Panc1 (cell line): ENCODE results near the gene RRN3. TPM values are rescaled to one million over a fixed set of nuclear protein-coding genes. Genes with fewer than 3 reads are reported as not detected.
"Not testable (repeated sequence)": the region's sequence is repeated elsewhere in the genome, so short reads cannot be mapped to it uniquely, and the experiment has no call there.

Source experiments
- ATAC-seq: fragments of 200-7000 bp; cut with Tn5 transposase; 2 replicates; pipeline ENCODE4 v1.9.1; 2020; ENCODE audit warnings: mild to moderate bottlenecking, moderate library complexity
- BruUV-seq: library from RNA; stranded (reverse); fragments of 400-500 nt; replicated peaks from 2 replicates; lab custom pipeline; 2021; lab: Mats Ljungman, UMichigan
- CTCF ChIA-PET: fragments of 300-600 bp; sonication (Branson Sonifier 250); formaldehyde crosslinking; loops from one replicate; lab custom pipeline; 2022; ENCODE audit warnings: antibody characterized with exemption; lab: Charles Lee
- POLR2A ChIA-PET: fragments of 300-600 bp; sonication (Branson Sonifier 250); formaldehyde crosslinking; loops from one replicate; lab custom pipeline; 2022; ENCODE audit warnings: antibody characterized with exemption; lab: Charles Lee
- DNase-seq: peaks from one replicate; pipeline ENCODE4 v3.0.0-alpha.2; 2010; ENCODE audit warnings: low read depth, low spot score
- H3K27ac ChIP-seq: 2 replicates; pipeline ENCODE4 v1.5.1; 2011; ENCODE audit warnings: mild to moderate bottlenecking, low read length, inconsistent platforms
- H3K27me3 ChIP-seq: fragments of 200-500 bp; sonication (Bioruptor generic); 2 replicates; pipeline ENCODE4 v1.6.0; 2014; ENCODE audit warnings: low read length, inconsistent platforms; ENCODE audit not compliant: control insufficient read depth, insufficient read depth
- H3K36me3 ChIP-seq: fragments of 200-500 bp; sonication (Bioruptor generic); 2 replicates; pipeline ENCODE4 v1.5.1; 2014; ENCODE audit warnings: inconsistent platforms, mild to moderate bottlenecking, low read length, moderate library complexity; ENCODE audit not compliant: control insufficient read depth, insufficient read depth
- H3K4me1 ChIP-seq: 2 replicates; pipeline ENCODE4 v1.5.1; 2011; ENCODE audit warnings: inconsistent platforms, mild to moderate bottlenecking, low read length, moderate library complexity; ENCODE audit not compliant: control insufficient read depth, insufficient read depth
- H3K4me3 ChIP-seq, 2 experiments: 2 replicates each; pipeline ENCODE4 v1.5.1; 2011 to 2012; ENCODE audit warnings: low read depth in 2 of 2, low read length in 2 of 2, mild to moderate bottlenecking in 2 of 2, inconsistent platforms in 1 of 2, moderate library complexity in 1 of 2
- H3K9me3 ChIP-seq: fragments of 200-500 bp; sonication (Bioruptor generic); 2 replicates; pipeline ENCODE4 v1.5.1; 2014; ENCODE audit warnings: low read depth, mild to moderate bottlenecking, inconsistent platforms, low read length, moderate library complexity; ENCODE audit not compliant: control insufficient read depth, insufficient read depth
- CTCF ChIP-seq: fragments of 450-650 bp; IDR thresholded peaks from 2 replicates; pipeline ENCODE4 v1.5.1; 2017; ENCODE audit warnings: mild to moderate bottlenecking
- in situ Hi-C: cut with HindIII; loops from 2 replicates; pipeline ENCODE4 v1.10.0; 2016; ENCODE audit warnings: low sequenced_read_pairs, low pct_unique_long_range_greater_than_20kb
- intact Hi-C: fragments of 100-400 bp; cut with micrococcal nuclease; formaldehyde crosslinking; loops from one replicate; pipeline ENCODE4 v1.10.0; 2022; ENCODE audit not compliant: unreplicated experiment
- total RNA-seq: library from RNA; stranded (reverse); gene quantifications from one replicate; pipeline ENCODE4 v1.2.1, GENCODE V29; 2021; ENCODE audit not compliant: unreplicated experiment

Gene RRN3
- total RNA-seq, 1 experiment from 2014 or later = 66.0 TPM

GRCh38 chr16:15071916-15072769 lies 21.9 kb downstream of the RRN3 start:
- POLR2A ChIA-PET = not testable (repeated sequence)

GRCh38 chr16:15071013-15071412 lies 23.1 kb downstream of the RRN3 start:
- intact Hi-C loops, H3K4me3 ChIP-seq, CTCF ChIA-PET, H3K4me1 ChIP-seq, H3K27ac ChIP-seq, BruUV-seq, DNase-seq, in situ Hi-C loops, POLR2A ChIA-PET, H3K9me3 ChIP-seq, ATAC-seq, H3K27me3 ChIP-seq: not testable (repeated sequence)
- peaks cover 38% of the 10 kb centered on the region for H3K36me3 ChIP-seq

More at GRCh38 chr16:15071916-15072769, 21.9 kb downstream of the RRN3 start:
- H3K4me3 ChIP-seq, intact Hi-C loops, H3K27ac ChIP-seq, H3K27me3 ChIP-seq, DNase-seq, H3K4me1 ChIP-seq, H3K9me3 ChIP-seq, in situ Hi-C loops: not testable (repeated sequence)
- CTCF ChIA-PET = interaction anchor here (0.7 kb wide), 2 partner anchors 10 to 34 kb away, joined by 4 read pairs; no protein-coding TSS in a partner anchor
- BruUV-seq = TSS peak; percentile 17
- TF ChIP-seq CTCF = peak; percentile 73
- peaks cover 42% of the 10 kb centered on the region for H3K36me3 ChIP-seq
- peak; percentile 87 for ATAC-seq

GRCh38 chr16:15066690-15067089 lies 27.4 kb downstream of the RRN3 start:
- POLR2A ChIA-PET, H3K4me1 ChIP-seq, H3K9me3 ChIP-seq, intact Hi-C loops, BruUV-seq, DNase-seq, CTCF ChIA-PET, H3K27me3 ChIP-seq, in situ Hi-C loops, ATAC-seq, H3K27ac ChIP-seq, H3K4me3 ChIP-seq: not testable (repeated sequence)
- peaks cover 19% of the 10 kb centered on the region for H3K36me3 ChIP-seq

- intact Hi-C loops, BruUV-seq, H3K27ac ChIP-seq, POLR2A ChIA-PET, in situ Hi-C loops, DNase-seq, H3K4me1 ChIP-seq, H3K27me3 ChIP-seq, CTCF ChIA-PET, ATAC-seq, H3K4me3 ChIP-seq, H3K9me3 ChIP-seq: not testable (repeated sequence)
- peaks cover 23% of the 10 kb centered on the region for H3K36me3 ChIP-seq
These were observed 28.1 kb downstream of the RRN3 start for GRCh38 chr16:15065961-15066360.

GRCh38 chr16:15062085-15062810 lies 31.8 kb downstream of the RRN3 start:
- H3K4me1 ChIP-seq, H3K4me3 ChIP-seq, ATAC-seq, POLR2A ChIA-PET, H3K9me3 ChIP-seq, H3K27me3 ChIP-seq, in situ Hi-C loops, DNase-seq, BruUV-seq, H3K27ac ChIP-seq, intact Hi-C loops: not testable (repeated sequence)
- peaks cover 27% of the 10 kb centered on the region for H3K36me3 ChIP-seq
- CTCF ChIA-PET = interaction anchor here (0.6 to 1.2 kb wide), 2 partner anchors 10 to 572 kb away, joined by 4 to 7 read pairs; no protein-coding TSS in a partner anchor
